Gastrocnemius medialis (tissue), 4 donors: Measurements from ENCODE around the gene ABCA13.

Experiments
- POLR2A ChIP-seq, 2 donors: fragments of 450-650 bp; IDR thresholded peaks; one replicate each; pipeline ENCODE4 v1.6.1; 2017; ENCODE audit warnings: antibody characterized with exemption in 2 of 2, mild to moderate bottlenecking in 2 of 2, moderate library complexity in 2 of 2
- TF ChIP-seq, protein P1 (sequence below), 5 experiments: fragments of 450-650 bp in 3 of 5; fragments of 200-600 bp in 2 of 5; sonication (generic) in 2 of 5; IDR thresholded peaks in 4 of 5; conservative IDR thresholded peaks in 1 of 5; 1 replicate in 4 of 5; 2 replicates in 1 of 5; pipeline ENCODE4 v1.5.1; 2016 to 2019; ENCODE audit warnings: antibody characterized with exemption in 5 of 5, mild to moderate bottlenecking in 3 of 5, moderate library complexity in 3 of 5

GRCh38 chr7:48148311-48148710 lies 22.9 kb upstream of the ABCA13 start:
- TF ChIP-seq, protein P1, sequence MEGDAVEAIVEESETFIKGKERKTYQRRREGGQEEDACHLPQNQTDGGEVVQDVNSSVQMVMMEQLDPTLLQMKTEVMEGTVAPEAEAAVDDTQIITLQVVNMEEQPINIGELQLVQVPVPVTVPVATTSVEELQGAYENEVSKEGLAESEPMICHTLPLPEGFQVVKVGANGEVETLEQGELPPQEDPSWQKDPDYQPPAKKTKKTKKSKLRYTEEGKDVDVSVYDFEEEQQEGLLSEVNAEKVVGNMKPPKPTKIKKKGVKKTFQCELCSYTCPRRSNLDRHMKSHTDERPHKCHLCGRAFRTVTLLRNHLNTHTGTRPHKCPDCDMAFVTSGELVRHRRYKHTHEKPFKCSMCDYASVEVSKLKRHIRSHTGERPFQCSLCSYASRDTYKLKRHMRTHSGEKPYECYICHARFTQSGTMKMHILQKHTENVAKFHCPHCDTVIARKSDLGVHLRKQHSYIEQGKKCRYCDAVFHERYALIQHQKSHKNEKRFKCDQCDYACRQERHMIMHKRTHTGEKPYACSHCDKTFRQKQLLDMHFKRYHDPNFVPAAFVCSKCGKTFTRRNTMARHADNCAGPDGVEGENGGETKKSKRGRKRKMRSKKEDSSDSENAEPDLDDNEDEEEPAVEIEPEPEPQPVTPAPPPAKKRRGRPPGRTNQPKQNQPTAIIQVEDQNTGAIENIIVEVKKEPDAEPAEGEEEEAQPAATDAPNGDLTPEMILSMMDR (IDR thresholded peaks at IDR 0.05 in 4 of 5, conservative IDR thresholded peaks at IDR 0.05 in 1 of 5), result no peak
- no peak for TF ChIP-seq POLR2A (IDR thresholded peaks at IDR 0.05)
